GM12878 (cell line): Measurements from ENCODE around the gene GPR31. TPM values are rescaled to one million over a fixed set of nuclear protein-coding genes. Genes with fewer than 3 reads are reported as not detected.

Source experiments
- ATF7 ChIP-seq: fragments of 450-650 bp; IDR thresholded peaks from 2 replicates; pipeline ENCODE4 v1.6.1; 2016; ENCODE audit warnings: low read depth, mild to moderate bottlenecking
- BCL11A ChIP-seq: IDR thresholded peaks from 2 replicates; pipeline ENCODE4 v1.6.1; 2011; ENCODE audit warnings: low read depth, low read length
- BCL3 ChIP-seq: IDR thresholded peaks from 2 replicates; pipeline ENCODE4 v1.6.1; 2011; ENCODE audit warnings: borderline replicate concordance, low read depth, mild to moderate bottlenecking, moderate library complexity, low read length; ENCODE audit not compliant: insufficient read depth, poor library complexity, severe bottlenecking
- CBFB ChIP-seq: IDR thresholded peaks from 2 replicates; pipeline ENCODE4 v1.6.1; 2016; ENCODE audit warnings: antibody characterized with exemption, low read depth
- CHD2 ChIP-seq: IDR thresholded peaks from 2 replicates; pipeline ENCODE4 v1.6.1; 2011; ENCODE audit warnings: low read depth, low read length, improper control_type of control experiment, borderline replicate concordance
- DPF2 ChIP-seq: fragments of 450-650 bp; IDR thresholded peaks from 2 replicates; pipeline ENCODE4 v1.6.1; 2017; ENCODE audit warnings: mild to moderate bottlenecking
- EED ChIP-seq: sonication (generic); IDR thresholded peaks from 2 replicates; pipeline ENCODE4 v1.6.1; 2016; ENCODE audit warnings: antibody characterized with exemption, low read depth
- ETV6 ChIP-seq, 2 experiments: fragments of 450-650 bp in 1 of 2; IDR thresholded peaks in 1 of 2; conservative IDR thresholded peaks in 1 of 2; 2 replicates each; pipeline ENCODE4 v1.6.1; 2014; ENCODE audit warnings: antibody characterized with exemption in 1 of 2, borderline replicate concordance in 1 of 2, low read depth in 1 of 2, mild to moderate bottlenecking in 1 of 2, moderate library complexity in 1 of 2
- FOXM1 ChIP-seq: IDR thresholded peaks from 2 replicates; pipeline ENCODE4 v1.6.1; 2012; ENCODE audit warnings: low read depth, mild to moderate bottlenecking, inconsistent platforms, low read length, moderate library complexity
- IKZF2 ChIP-seq, 2 experiments: fragments of 450-650 bp; IDR thresholded peaks; 2 replicates each; pipeline ENCODE4 v1.6.1; 2017; ENCODE audit warnings: mild to moderate bottlenecking in 2 of 2, moderate library complexity in 2 of 2
- KAT2A ChIP-seq: conservative IDR thresholded peaks from 2 replicates; pipeline ENCODE4 v1.6.1; 2011; ENCODE audit warnings: low read depth, low read length; ENCODE audit not compliant: control insufficient read depth
- MEF2A ChIP-seq: IDR thresholded peaks from 2 replicates; pipeline ENCODE4 v1.6.1; 2011; ENCODE audit warnings: low read depth, mild to moderate bottlenecking, low read length, moderate library complexity; ENCODE audit not compliant: insufficient read depth
- MEF2B ChIP-seq: fragments of 450-650 bp; IDR thresholded peaks from 2 replicates; pipeline ENCODE4 v1.6.1; 2018; ENCODE audit warnings: mild to moderate bottlenecking, moderate library complexity; ENCODE audit not compliant: partially characterized antibody, poor library complexity, severe bottlenecking
- MTA2 ChIP-seq: fragments of 450-650 bp; IDR thresholded peaks from 2 replicates; pipeline ENCODE4 v1.6.1; 2016; ENCODE audit warnings: low read depth, mild to moderate bottlenecking, moderate library complexity
- MTA3 ChIP-seq: IDR thresholded peaks from 2 replicates; pipeline ENCODE4 v1.6.1; 2012; ENCODE audit warnings: low read length, inconsistent platforms, borderline replicate concordance
- PAX5 ChIP-seq: IDR thresholded peaks from 2 replicates; pipeline ENCODE4 v1.6.1; 2011; ENCODE audit warnings: low read depth, low read length, borderline replicate concordance
- RELB ChIP-seq: fragments of 450-650 bp; IDR thresholded peaks from 2 replicates; pipeline ENCODE4 v1.6.1; 2017; ENCODE audit warnings: low read depth, mild to moderate bottlenecking, moderate library complexity
- SREBF1 ChIP-seq: IDR thresholded peaks from 2 replicates; pipeline ENCODE4 v1.6.1; 2012; ENCODE audit warnings: mild to moderate bottlenecking, low read length
- STAT3 ChIP-seq: IDR thresholded peaks from 2 replicates; pipeline ENCODE4 v1.6.1; 2011; ENCODE audit warnings: low read depth, low read length, improper control_type of control experiment
- TBL1XR1 ChIP-seq: IDR thresholded peaks from 2 replicates; pipeline ENCODE4 v1.6.1; 2012; ENCODE audit warnings: low read depth, low read length, improper control_type of control experiment
- ZNF622 ChIP-seq: fragments of 450-650 bp; IDR thresholded peaks from 2 replicates; pipeline ENCODE4 v1.6.1; 2017; ENCODE audit warnings: mild to moderate bottlenecking, inconsistent platforms
- ZNF687 ChIP-seq: fragments of 450-650 bp; IDR thresholded peaks from 2 replicates; pipeline ENCODE4 v1.6.1; 2017; ENCODE audit warnings: mild to moderate bottlenecking, moderate library complexity
- polyA plus RNA-seq, 11 experiments: library from polyadenylated mRNA; depleted of rRNA in 4 of 11; unstranded in 6 of 11; stranded (reverse) in 5 of 11; fragments of >200 nt; fragmentation: Nextera tagmentation in 4 of 11; fragmentation: Illumina TruSeq in 1 of 11; extraction: Ambion mirVana in 4 of 11; extraction: Trizol in 1 of 11; gene quantifications; 1 replicate in 1 of 11; 2 replicates in 10 of 11; pipeline versions ENCODE4 v1.2.1 to v1.2.3, GENCODE V29; 2011 to 2016; ENCODE audit warnings: inconsistent platforms in 2 of 11, missing spikeins in 2 of 11, low read depth in 1 of 11
- total RNA-seq, 4 experiments: library from RNA; depleted of rRNA in 3 of 4; stranded (reverse); fragments of >200 nt in 3 of 4; fragmentation: Illumina TruSeq in 1 of 4; extraction: Trizol in 1 of 4; gene quantifications; 2 replicates each; pipeline versions ENCODE4 v1.2.1 to v1.2.3, GENCODE V29; 2013 to 2021

GPR31 gene
- total and polyA plus RNA-seq, 10 of the 15 experiments (the other 5 are each of a cell fraction or from before 2014, with no cell fraction given), result not detected

GRCh38 chr6:167113047-167113754 lies 44.6 kb downstream of the GPR31 start (continued):
- no peak for TF ChIP-seq ZNF687
- no peak for TF ChIP-seq KAT2A
- peak; percentile 86 for TF ChIP-seq BCL11A
- TF ChIP-seq ATF7, result peak; percentile 67
- 0 out of 2 replicates have a peak, but pooled peaks have one; percentile 56 for TF ChIP-seq CBFB
- peak; percentile 79; the same call in 1 of the 2 replicates for TF ChIP-seq MTA3
- peak in 1 of 2 experiments; percentile 68; a peak in 2 of 4 replicates for TF ChIP-seq ETV6 (conservative IDR thresholded peaks at IDR 0.05 in 1 of 2, IDR thresholded peaks at IDR 0.05 in 1 of 2; ENCODE audit: borderline replicate concordance in 1 of 2, low read depth in 1 of 2)
- TF ChIP-seq EED, result peak; percentile 88; the same call in 1 of the 2 replicates
- TF ChIP-seq BCL3, result peak; percentile 83
- TF ChIP-seq ZNF622, result no peak
- TF ChIP-seq TBL1XR1, result peak; percentile 86
- no peak for TF ChIP-seq CHD2
- peak; percentile 98 for TF ChIP-seq MEF2A
- peak; percentile 63 for TF ChIP-seq RELB
- peak; percentile 91 for TF ChIP-seq FOXM1
- no peak for TF ChIP-seq STAT3
- peak; percentile 78 for TF ChIP-seq MTA2
- TF ChIP-seq DPF2, result peak; percentile 70
- peak; percentile 82; the same call in 1 of the 2 replicates for TF ChIP-seq PAX5
- TF ChIP-seq IKZF2 (IDR thresholded peaks at IDR 0.05), result peak; percentile 85 to 87
- TF ChIP-seq MEF2B, result peak; percentile 100
- TF ChIP-seq SREBF1, result no peak
